Measurements from ENCODE around the gene CYP3A5.

DNA sequence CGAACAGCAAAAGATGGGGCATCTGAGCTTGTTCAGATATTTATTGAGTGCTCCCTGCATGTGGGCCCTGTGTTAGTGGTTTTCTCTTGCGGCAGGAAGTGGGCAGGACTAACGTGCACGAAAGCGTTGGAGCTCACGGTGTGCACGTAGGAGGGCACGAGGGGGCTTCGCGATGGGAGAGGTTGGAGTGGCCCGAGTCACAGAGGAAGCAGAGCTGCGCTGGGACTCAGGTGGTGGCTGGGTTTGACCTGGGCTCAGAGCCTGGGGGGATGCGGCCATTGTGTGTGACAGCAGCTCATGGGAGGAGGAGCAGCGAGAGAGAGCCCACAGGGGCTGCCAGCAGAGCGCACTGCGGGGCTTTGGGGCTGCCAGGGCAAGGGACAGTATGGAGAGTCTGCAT lies 55.3 kb downstream of the CYP3A5 start:
- TF ChIP-seq POLR2A (IDR thresholded peaks at IDR 0.05) = no peak
- TF ChIP-seq, protein P1, sequence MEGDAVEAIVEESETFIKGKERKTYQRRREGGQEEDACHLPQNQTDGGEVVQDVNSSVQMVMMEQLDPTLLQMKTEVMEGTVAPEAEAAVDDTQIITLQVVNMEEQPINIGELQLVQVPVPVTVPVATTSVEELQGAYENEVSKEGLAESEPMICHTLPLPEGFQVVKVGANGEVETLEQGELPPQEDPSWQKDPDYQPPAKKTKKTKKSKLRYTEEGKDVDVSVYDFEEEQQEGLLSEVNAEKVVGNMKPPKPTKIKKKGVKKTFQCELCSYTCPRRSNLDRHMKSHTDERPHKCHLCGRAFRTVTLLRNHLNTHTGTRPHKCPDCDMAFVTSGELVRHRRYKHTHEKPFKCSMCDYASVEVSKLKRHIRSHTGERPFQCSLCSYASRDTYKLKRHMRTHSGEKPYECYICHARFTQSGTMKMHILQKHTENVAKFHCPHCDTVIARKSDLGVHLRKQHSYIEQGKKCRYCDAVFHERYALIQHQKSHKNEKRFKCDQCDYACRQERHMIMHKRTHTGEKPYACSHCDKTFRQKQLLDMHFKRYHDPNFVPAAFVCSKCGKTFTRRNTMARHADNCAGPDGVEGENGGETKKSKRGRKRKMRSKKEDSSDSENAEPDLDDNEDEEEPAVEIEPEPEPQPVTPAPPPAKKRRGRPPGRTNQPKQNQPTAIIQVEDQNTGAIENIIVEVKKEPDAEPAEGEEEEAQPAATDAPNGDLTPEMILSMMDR (IDR thresholded peaks at IDR 0.05) = no peak
- no peak for TF ChIP-seq POLR2AphosphoS5 (IDR thresholded peaks at IDR 0.05)
- TF ChIP-seq EP300 (IDR thresholded peaks at IDR 0.05; ENCODE audit: low read depth) = no peak
